Thoracic aorta (tissue), 2 donors: ENCODE results near the gene SRSF12. TPM values are rescaled to one million over a fixed set of nuclear protein-coding genes. Genes with fewer than 3 reads are reported as not detected.

ENCODE experiments used
- ATAC-seq: fragments of 150-250 bp; one replicate; pipeline ENCODE4 v1.8.0; 2017; ENCODE audit warnings: low read depth; ENCODE audit not compliant: insufficient number of reproducible peaks, low FRiP score
- DNase-seq: peaks from one replicate; pipeline ENCODE4 v3.0.0-alpha.2; 2020; ENCODE audit warnings: low spot score
- H3K27ac ChIP-seq, 2 donors: fragments of 200-600 bp; sonication (generic); 1 replicate in 1 of 2; 2 replicates in 1 of 2; pipeline ENCODE4 v1.5.1; 2016; ENCODE audit warnings: mild to moderate bottlenecking in 2 of 2, moderate library complexity in 2 of 2
- H3K27me3 ChIP-seq: fragments of 200-600 bp; sonication (generic); replicated peaks from 2 replicates; pipeline ENCODE4 v1.6.0; 2016; ENCODE audit warnings: mild to moderate bottlenecking; ENCODE audit not compliant: insufficient read depth
- H3K36me3 ChIP-seq: fragments of 200-600 bp; sonication (generic); one replicate; pipeline ENCODE4 v1.5.1; 2016
- H3K4me1 ChIP-seq, 2 donors: fragments of 200-600 bp; sonication (generic); 1 replicate in 1 of 2; 2 replicates in 1 of 2; pipeline versions ENCODE4 v1.5.1 to v1.6.0; 2016; ENCODE audit warnings: low read depth in 2 of 2, mild to moderate bottlenecking in 1 of 2; ENCODE audit not compliant: control insufficient read depth in 1 of 2
- H3K4me3 ChIP-seq: fragments of 200-600 bp; sonication (generic); 2 replicates; pipeline ENCODE4 v1.5.1; 2016; ENCODE audit warnings: mild to moderate bottlenecking
- H3K9me3 ChIP-seq: fragments of 200-600 bp; sonication (generic); 2 replicates; pipeline ENCODE4 v1.5.1; 2016
- CTCF ChIP-seq: fragments of 200-600 bp; sonication (generic); IDR thresholded peaks from one replicate; pipeline ENCODE4 v1.5.1; 2019; ENCODE audit warnings: antibody characterized with exemption
- total RNA-seq, 2 donors: library from RNA; depleted of rRNA; stranded (reverse); fragments of >200 nt; gene quantifications; one replicate each; pipeline versions ENCODE4 v1.1.0 to v1.2.3, GENCODE V29; 2016

Gene SRSF12
- total RNA-seq, 2 donors from 2014 or later = 0.41 to 1.3 TPM

GRCh38 chr6:89154131-89154530 lies 36.3 kb upstream of the SRSF12 start:
- Histone ChIP-seq H3K4me3 (no peak overlapping the region), H3K9me3 (no peaks in the 10 kb centered on the region), H3K36me3 (peaks cover 14% of the 10 kb centered on the region), H3K4me1 (peaks cover 11 to 21% of the 10 kb centered on the region in 2 donors), H3K27ac (no peak overlapping the region), H3K27me3 (no peaks in the 10 kb centered on the region)
- no peak for TF ChIP-seq CTCF
- ATAC-seq (no peak), DNase-seq (no peak)

GRCh38 chr6:89148016-89148750 lies 30.3 kb upstream of the SRSF12 start:
- Histone ChIP-seq H3K4me3 (peak overlapping the region; percentile 90), H3K9me3 (no peaks in the 10 kb centered on the region), H3K36me3 (peaks cover 3% of the 10 kb centered on the region), H3K4me1 (peaks cover 13 to 46% of the 10 kb centered on the region in 2 donors), H3K27me3 (no peaks in the 10 kb centered on the region), H3K27ac (peak overlapping the region; percentile 10 to 27)
- ATAC-seq (no peak), DNase-seq (no peak)
- TF ChIP-seq CTCF = no peak

GRCh38 chr6:89146718-89147700 lies 29.1 kb upstream of the SRSF12 start:
- H3K9me3 ChIP-seq = no peaks in the 10 kb centered on the region
- peaks cover 3% of the 10 kb centered on the region for H3K36me3 ChIP-seq
- peak; percentile 52 for ATAC-seq
- H3K27me3 ChIP-seq = no peaks in the 10 kb centered on the region
- H3K4me1 ChIP-seq = peaks cover 13 to 44% of the 10 kb centered on the region in 2 donors
- H3K27ac ChIP-seq = peak overlapping the region; percentile 88 to 91
- no peak for TF ChIP-seq CTCF
- no peak for DNase-seq
- peak overlapping the region; percentile 90 for H3K4me3 ChIP-seq

GRCh38 chr6:89145956-89146717 lies 28.3 kb upstream of the SRSF12 start, which contains the start of gene PM20D2:
Gene PM20D2 (plus strand): TSS chr6:89146055. CDS start chr6:89146145, 90 bp downstream.
- Histone ChIP-seq H3K4me1 (peaks cover 11 to 38% of the 10 kb centered on the region in 2 donors), H3K27me3 (no peaks in the 10 kb centered on the region), H3K9me3 (no peaks in the 10 kb centered on the region), H3K4me3 (peak within 1 kb of the TSS; percentile 90), H3K36me3 (peaks cover 3% of the 10 kb centered on the region), H3K27ac (peak within 1 kb of the TSS; percentile 88 to 91)
- no peak for TF ChIP-seq CTCF
- DNase-seq = no peak
- ATAC-seq = peak; percentile 49
